Caco-2 (cell line): ENCODE results near the gene ZDHHC22. TPM values are rescaled to one million over a fixed set of nuclear protein-coding genes. Genes with fewer than 3 reads are reported as not detected.
"Not testable (repeated sequence)": the region's sequence is repeated elsewhere in the genome, so short reads cannot be mapped to it uniquely, and the experiment has no call there.

Source experiments
- BruUV-seq: library from RNA; stranded (reverse); fragments of 400-500 nt; replicated peaks from 2 replicates; lab custom pipeline; 2021; lab: Mats Ljungman, UMichigan
- CTCF ChIA-PET: fragments of 300-600 bp; sonication (Branson Sonifier 250); formaldehyde crosslinking; loops from one replicate; lab custom pipeline; 2022; ENCODE audit warnings: antibody characterized with exemption; lab: Charles Lee
- POLR2A ChIA-PET: fragments of 300-600 bp; sonication (Branson Sonifier 250); formaldehyde crosslinking; loops from one replicate; lab custom pipeline; 2022; ENCODE audit warnings: antibody characterized with exemption; lab: Charles Lee
- DNase-seq, 2 experiments: peaks; one replicate each; pipeline versions ENCODE4 v3.0.0 to v3.0.0-alpha.2; 2020 to 2022
- H3K27me3 ChIP-seq: replicated peaks from 2 replicates; pipeline ENCODE4 v1.6.0; 2011; ENCODE audit warnings: low read length; ENCODE audit not compliant: control insufficient read depth, insufficient read depth
- H3K36me3 ChIP-seq: 2 replicates; pipeline ENCODE4 v1.5.1; 2011; ENCODE audit warnings: low read length; ENCODE audit not compliant: control insufficient read depth, insufficient read depth
- H3K4me1 ChIP-seq: fragments of 250-450 bp; sonication (Bioruptor Pico); 2 replicates; pipeline ENCODE4 v1.5.1; 2020; ENCODE audit warnings: mild to moderate bottlenecking
- H3K4me3 ChIP-seq: 2 replicates; pipeline ENCODE4 v1.5.1; 2011; ENCODE audit warnings: low read depth, mild to moderate bottlenecking, control low read depth, low read length
- H3K9me3 ChIP-seq: fragments of 250-450 bp; sonication (Bioruptor Pico); 2 replicates; pipeline ENCODE4 v1.5.1; 2020; ENCODE audit warnings: mild to moderate bottlenecking, moderate library complexity
- H3K27ac Mint-ChIP-seq: one replicate; pipeline ENCODE4 v1.8.0; 2022; ENCODE audit warnings: mixed read lengths; ENCODE audit not compliant: unreplicated experiment
- H3K27me3 Mint-ChIP-seq: one replicate; pipeline ENCODE4 v1.8.0; 2022; ENCODE audit warnings: mixed read lengths; ENCODE audit not compliant: insufficient read depth, unreplicated experiment
- H3K36me3 Mint-ChIP-seq: one replicate; pipeline ENCODE4 v1.8.0; 2022; ENCODE audit warnings: mild to moderate bottlenecking, mixed read lengths; ENCODE audit not compliant: insufficient read depth, unreplicated experiment
- H3K4me1 Mint-ChIP-seq: one replicate; pipeline ENCODE4 v1.8.0; 2022; ENCODE audit warnings: low read depth, mixed read lengths; ENCODE audit not compliant: unreplicated experiment
- H3K4me3 Mint-ChIP-seq: one replicate; pipeline ENCODE4 v1.8.0; 2022; ENCODE audit warnings: mild to moderate bottlenecking, moderate library complexity, mixed read lengths; ENCODE audit not compliant: unreplicated experiment
- H3K9me3 Mint-ChIP-seq: one replicate; pipeline ENCODE4 v1.8.0; 2022; ENCODE audit warnings: mixed read lengths; ENCODE audit not compliant: unreplicated experiment
- intact Hi-C: fragments of 100-400 bp; cut with micrococcal nuclease; formaldehyde crosslinking; loops from one replicate; pipeline ENCODE4 v1.10.0; 2022; ENCODE audit not compliant: unreplicated experiment
- total RNA-seq: library from RNA; stranded (reverse); gene quantifications from 2 replicates; pipeline ENCODE4 v1.2.3, GENCODE V29; 2022
- TF ChIP-seq, protein P1 (sequence below), 2 experiments: fragments of 200-600 bp in 1 of 2; IDR thresholded peaks; 1 replicate in 1 of 2; 2 replicates in 1 of 2; pipeline versions ENCODE4 v1.5.1 to v1.8.0; 2011 to 2022; ENCODE audit warnings: antibody characterized with exemption in 1 of 2, control low read depth in 1 of 2, inconsistent platforms in 1 of 2, low read depth in 1 of 2, low read length in 1 of 2, mild to moderate bottlenecking in 1 of 2, moderate library complexity in 1 of 2; ENCODE audit not compliant: insufficient read depth in 1 of 2, severe bottlenecking in 1 of 2, unreplicated experiment in 1 of 2

ZDHHC22 gene
- total RNA-seq, 1 experiment from 2014 or later, result not detected

DNA sequence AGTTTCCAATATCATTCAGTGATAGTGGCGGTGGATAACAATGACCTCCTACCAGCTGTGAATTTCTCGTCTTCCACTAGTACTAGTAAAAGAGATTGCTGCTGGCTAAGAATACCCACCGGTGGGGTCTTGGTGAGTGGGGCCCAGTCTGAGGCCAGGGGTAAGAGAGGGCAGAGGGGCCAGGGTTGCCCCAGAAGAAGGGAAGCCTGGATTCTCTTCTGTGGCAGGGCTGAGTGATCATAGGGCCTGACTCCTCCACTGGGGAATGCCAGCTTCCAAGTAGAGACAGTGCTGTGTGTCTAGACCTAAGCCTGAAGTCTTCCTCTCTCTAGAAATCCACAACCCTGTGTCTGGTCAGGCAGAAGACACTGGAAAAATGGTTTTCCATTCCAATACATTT lies 34.3 kb upstream of the ZDHHC22 start:
- Histone ChIP-seq H3K9me3 (peaks cover under 1% of the 10 kb centered on the region; the same call in 1 of the 2 replicates), H3K4me1 (no peaks in the 10 kb centered on the region), H3K36me3 (no peaks in the 10 kb centered on the region), H3K27me3 (no peaks in the 10 kb centered on the region; the same call in 1 of the 2 replicates), H3K4me3 (no peak overlapping the region)
- CTCF ChIA-PET, result interaction anchor here (0.6 kb wide), 1 partner anchor 141 kb away, joined by 4 read pairs; no protein-coding TSS in a partner anchor
- Mint-ChIP-seq H3K27me3 (peaks cover 8% of the 10 kb centered on the region), H3K4me3 (no peak overlapping the region), H3K9me3 (peaks cover 1% of the 10 kb centered on the region), H3K27ac (no peak overlapping the region), H3K4me1 (no peaks in the 10 kb centered on the region), H3K36me3 (no peaks in the 10 kb centered on the region)
- intact Hi-C loops, result no loop called here
- BruUV-seq, result no TSS peak
- TF ChIP-seq, protein P1, sequence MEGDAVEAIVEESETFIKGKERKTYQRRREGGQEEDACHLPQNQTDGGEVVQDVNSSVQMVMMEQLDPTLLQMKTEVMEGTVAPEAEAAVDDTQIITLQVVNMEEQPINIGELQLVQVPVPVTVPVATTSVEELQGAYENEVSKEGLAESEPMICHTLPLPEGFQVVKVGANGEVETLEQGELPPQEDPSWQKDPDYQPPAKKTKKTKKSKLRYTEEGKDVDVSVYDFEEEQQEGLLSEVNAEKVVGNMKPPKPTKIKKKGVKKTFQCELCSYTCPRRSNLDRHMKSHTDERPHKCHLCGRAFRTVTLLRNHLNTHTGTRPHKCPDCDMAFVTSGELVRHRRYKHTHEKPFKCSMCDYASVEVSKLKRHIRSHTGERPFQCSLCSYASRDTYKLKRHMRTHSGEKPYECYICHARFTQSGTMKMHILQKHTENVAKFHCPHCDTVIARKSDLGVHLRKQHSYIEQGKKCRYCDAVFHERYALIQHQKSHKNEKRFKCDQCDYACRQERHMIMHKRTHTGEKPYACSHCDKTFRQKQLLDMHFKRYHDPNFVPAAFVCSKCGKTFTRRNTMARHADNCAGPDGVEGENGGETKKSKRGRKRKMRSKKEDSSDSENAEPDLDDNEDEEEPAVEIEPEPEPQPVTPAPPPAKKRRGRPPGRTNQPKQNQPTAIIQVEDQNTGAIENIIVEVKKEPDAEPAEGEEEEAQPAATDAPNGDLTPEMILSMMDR (IDR thresholded peaks at IDR 0.05; ENCODE audit: insufficient read depth in 1 of 2, low read depth in 1 of 2, low read length in 1 of 2, severe bottlenecking in 1 of 2, unreplicated experiment in 1 of 2), result no peak
- POLR2A ChIA-PET, result no interaction called here
- no peak for DNase-seq

DNA sequence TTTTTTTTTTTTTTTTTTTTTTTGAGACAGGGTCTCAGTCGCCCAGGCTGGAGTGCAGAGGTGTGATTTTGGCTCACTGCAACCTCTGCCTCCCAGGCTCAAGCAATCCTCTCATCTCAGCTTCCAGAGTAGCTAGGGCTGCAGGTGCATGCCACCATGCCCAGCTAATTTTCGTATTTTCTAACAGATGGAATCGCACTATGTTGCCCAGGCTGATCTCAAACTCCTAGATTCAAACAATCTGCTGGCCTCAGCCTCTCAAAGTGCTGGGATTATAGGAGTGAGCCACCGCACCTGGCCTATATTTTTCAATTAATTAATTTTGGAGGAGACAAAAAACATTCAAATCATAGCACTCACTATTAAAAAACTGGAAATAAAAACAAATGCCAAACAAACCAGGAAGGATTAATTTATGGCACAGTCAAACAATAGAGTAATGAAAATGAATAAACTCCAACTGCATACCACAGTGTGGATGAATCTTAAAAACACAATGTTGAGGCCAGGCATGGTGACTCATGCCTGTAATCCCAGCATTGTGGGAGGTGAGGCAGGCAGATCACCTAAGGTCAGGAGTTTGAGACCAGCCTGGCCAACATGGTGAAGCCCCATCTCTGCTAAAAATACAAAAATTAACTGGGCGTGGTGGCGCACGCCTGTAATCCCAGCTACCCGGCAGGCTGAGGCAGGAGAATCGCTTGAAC lies 32.5 kb upstream of the ZDHHC22 start:
- H3K4me1 ChIP-seq, DNase-seq, H3K4me3 ChIP-seq, BruUV-seq, H3K36me3 ChIP-seq, POLR2A ChIA-PET, H3K36me3 Mint-ChIP-seq, H3K4me3 Mint-ChIP-seq, H3K4me1 Mint-ChIP-seq, H3K27me3 Mint-ChIP-seq, CTCF ChIA-PET, intact Hi-C loops, H3K27ac Mint-ChIP-seq, H3K27me3 ChIP-seq: not testable (repeated sequence)
- peaks cover 11% of the 10 kb centered on the region; the same call in 1 of the 2 replicates for H3K9me3 ChIP-seq
- peaks cover 13% of the 10 kb centered on the region for H3K9me3 Mint-ChIP-seq

DNA sequence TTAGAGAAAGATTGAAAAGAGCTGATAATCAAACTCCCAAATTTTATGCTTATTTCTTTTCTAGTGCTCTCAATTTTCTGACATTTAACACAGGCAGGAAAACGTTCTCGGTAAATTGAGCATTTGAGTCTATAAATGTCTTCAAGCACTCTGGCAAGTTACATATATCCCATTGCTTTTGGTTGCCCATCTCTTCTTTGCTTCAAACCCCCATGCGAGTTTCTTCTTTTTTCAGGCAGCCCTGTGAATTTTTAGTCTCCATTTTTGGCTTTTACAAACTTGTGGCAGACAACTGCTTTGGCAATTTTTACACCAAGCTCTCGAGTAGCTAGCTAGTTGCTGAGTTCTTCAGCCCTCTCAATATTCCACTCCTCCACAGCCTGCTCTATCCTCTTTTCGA lies 31.3 kb upstream of the ZDHHC22 start:
- Mint-ChIP-seq H3K36me3 (no peaks in the 10 kb centered on the region), H3K4me3 (no peak overlapping the region), H3K4me1 (no peaks in the 10 kb centered on the region), H3K27me3 (peaks cover 8% of the 10 kb centered on the region), H3K9me3 (peaks cover 13% of the 10 kb centered on the region), H3K27ac (no peak overlapping the region)
- POLR2A ChIA-PET, result no interaction called here
- H3K27me3 ChIP-seq, result no peaks in the 10 kb centered on the region; the same call in 1 of the 2 replicates
- BruUV-seq, result no TSS peak
- no peaks in the 10 kb centered on the region for H3K4me1 ChIP-seq
- H3K36me3 ChIP-seq, result no peaks in the 10 kb centered on the region
- intact Hi-C loops, result no loop called here
- H3K4me3 ChIP-seq, result no peak overlapping the region
- H3K9me3 ChIP-seq, result peaks cover 11% of the 10 kb centered on the region; the same call in 1 of the 2 replicates
- TF ChIP-seq, protein P1 (IDR thresholded peaks at IDR 0.05; ENCODE audit: insufficient read depth in 1 of 2, low read depth in 1 of 2, low read length in 1 of 2, severe bottlenecking in 1 of 2, unreplicated experiment in 1 of 2), result no peak
- DNase-seq, result no peak
- CTCF ChIA-PET, result no interaction called here
